K562 (cell line): ENCODE results near the gene ARMCX2. TPM values are rescaled to one million over a fixed set of nuclear protein-coding genes. Genes with fewer than 3 reads are reported as not detected.

Source experiments
- ATAC-seq: fragments of 200-7000 bp; cut with Tn5 transposase; 3 replicates; pipeline ENCODE4 v1.9.1; 2020; ENCODE audit warnings: moderate library complexity
- BruUV-seq: library from RNA; stranded (reverse); fragments of 400-500 nt; replicated peaks from 2 replicates; lab custom pipeline; 2021; lab: Mats Ljungman, UMichigan
- CTCF ChIA-PET: fragments of 300-600 bp; formaldehyde crosslinking; extraction: SDS; loops from one replicate; lab custom pipeline; 2021; ENCODE audit warnings: low intra/inter-chr PET ratio; lab: Yijun Ruan, JAX
- POLR2A ChIA-PET: fragments of 300-600, 350-650 bp; sonication (Branson Sonifier 250); formaldehyde crosslinking; extraction: SDS; loops from one replicate; lab custom pipeline; 2021; ENCODE audit warnings: antibody characterized with exemption, inconsistent platforms; lab: Yijun Ruan, JAX
- DNase-seq, 4 experiments: peaks; one replicate each; pipeline versions ENCODE4 v3.0.0 to v3.0.0-alpha.2; 2011 to 2018; ENCODE audit warnings: low spot score in 3 of 4, mixed read lengths in 3 of 4; ENCODE audit errors: extremely low read depth in 1 of 4
- FAIRE-seq: peaks from 2 replicates; lab custom pipeline; 2011; peaks lifted over from hg19 to GRCh38; lab: Jason Lieb, UNC
- H2AFZ ChIP-seq: 2 replicates; pipeline ENCODE4 v1.6.0; 2011; ENCODE audit warnings: low read depth, low read length, control low read depth, inconsistent platforms
- H3K27ac ChIP-seq: fragments of 200-600 bp; 3 replicates; pipeline ENCODE4 v1.8.0; 2011; ENCODE audit warnings: low read depth, mild to moderate bottlenecking, control low read depth, inconsistent platforms, low read length, moderate library complexity, mixed read lengths; ENCODE audit errors: extremely low read depth
- H3K27me3 ChIP-seq, 2 experiments: fragments of 300-600 bp in 1 of 2; 2 replicates in 1 of 2; 3 replicates in 1 of 2; pipeline versions ENCODE4 v1.6.0 to v1.8.0; 2011; ENCODE audit warnings: inconsistent platforms in 2 of 2, low read length in 2 of 2, mild to moderate bottlenecking in 1 of 2, mixed read lengths in 1 of 2, moderate library complexity in 1 of 2; ENCODE audit not compliant: control insufficient read depth in 2 of 2, insufficient read depth in 2 of 2
- H3K36me3 ChIP-seq: fragments of 300-600 bp; 3 replicates; pipeline ENCODE4 v1.8.0; 2011; ENCODE audit warnings: mild to moderate bottlenecking, low read length, inconsistent platforms; ENCODE audit not compliant: control insufficient read depth, insufficient read depth
- H3K4me1 ChIP-seq, 2 experiments: fragments of 200-600 bp in 1 of 2; replicated peaks in 1 of 2; 2 replicates in 1 of 2; 3 replicates in 1 of 2; pipeline versions ENCODE4 v1.5.1 to v1.8.0; 2011; ENCODE audit warnings: inconsistent platforms in 2 of 2, low read length in 2 of 2, mild to moderate bottlenecking in 1 of 2, mixed read lengths in 1 of 2, moderate library complexity in 1 of 2; ENCODE audit not compliant: control insufficient read depth in 2 of 2, insufficient read depth in 2 of 2
- H3K4me2 ChIP-seq: 2 replicates; pipeline ENCODE4 v1.6.1; 2011; ENCODE audit warnings: low read length, control low read depth, inconsistent platforms, mixed read lengths; ENCODE audit not compliant: insufficient read depth
- H3K4me3 ChIP-seq: fragments of 200-600 bp; sonication (generic), shearing (Covaris generic); 2 replicates; pipeline ENCODE4 v1.5.1; 2016; ENCODE audit warnings: control low read depth, inconsistent platforms
- H3K79me2 ChIP-seq: fragments of 200-600 bp; 3 replicates; pipeline ENCODE4 v1.8.0; 2011; ENCODE audit warnings: low read length, inconsistent platforms; ENCODE audit not compliant: control insufficient read depth, insufficient read depth
- H3K9ac ChIP-seq, 2 experiments: 2 replicates each; pipeline versions ENCODE4 v1.6.0 to v1.6.1; 2011; ENCODE audit warnings: low read depth in 2 of 2, low read length in 2 of 2, control low read depth in 1 of 2, inconsistent platforms in 1 of 2, mild to moderate bottlenecking in 1 of 2, mixed read lengths in 1 of 2; ENCODE audit not compliant: insufficient read depth in 1 of 2
- H3K9me1 ChIP-seq: one replicate; pipeline ENCODE4 v1.6.0; 2011; ENCODE audit warnings: inconsistent platforms, mild to moderate bottlenecking, low read length, moderate library complexity; ENCODE audit not compliant: control insufficient read depth, insufficient read depth
- H3K9me3 ChIP-seq: replicated peaks from 2 replicates; pipeline ENCODE4 v1.5.1; 2011; ENCODE audit warnings: low read depth, low read length, inconsistent platforms; ENCODE audit not compliant: control insufficient read depth, insufficient read depth
- H4K20me1 ChIP-seq: replicated peaks from 2 replicates; pipeline ENCODE4 v1.6.1; 2011; ENCODE audit warnings: low read length, inconsistent platforms, mixed read lengths; ENCODE audit not compliant: control insufficient read depth, insufficient read depth
- ARID3A ChIP-seq: IDR thresholded peaks from 2 replicates; pipeline ENCODE4 v1.6.1; 2012; ENCODE audit warnings: low read depth, low read length, improper control_type of control experiment, borderline replicate concordance
- ATF2 ChIP-seq: sonication (generic); formaldehyde crosslinking; IDR thresholded peaks from 2 replicates; pipeline ENCODE4 v1.8.1; 2022; ENCODE audit warnings: missing genetic modification reagents
- ELK3 ChIP-seq: fragments of 450-650 bp; formaldehyde crosslinking; IDR thresholded peaks from 2 replicates; pipeline ENCODE4 v1.4.0; 2020; ENCODE audit warnings: mild to moderate bottlenecking
- HNRNPL ChIP-seq: fragments of 200-400 bp; formaldehyde crosslinking; IDR thresholded peaks from 2 replicates; pipeline ENCODE4 v1.6.1; 2017; ENCODE audit warnings: low read depth, mild to moderate bottlenecking, low read length
- MXI1 ChIP-seq: IDR thresholded peaks from 2 replicates; pipeline ENCODE4 v1.6.1; 2011; ENCODE audit warnings: low read depth, mild to moderate bottlenecking, improper control_type of control experiment, low read length
- OTX1 ChIP-seq: fragments of 450-650 bp; formaldehyde crosslinking; IDR thresholded peaks from 2 replicates; pipeline ENCODE4 v1.4.0; 2022; ENCODE audit warnings: mild to moderate bottlenecking
- RAD51 ChIP-seq: fragments of 450-650 bp; IDR thresholded peaks from 2 replicates; pipeline ENCODE4 v1.7.1; 2016; ENCODE audit warnings: low read depth, mild to moderate bottlenecking, borderline replicate concordance
- SMC3 ChIP-seq: conservative IDR thresholded peaks from 2 replicates; pipeline ENCODE4 v1.6.1; 2011; ENCODE audit warnings: low read depth, low read length, improper control_type of control experiment; ENCODE audit not compliant: insufficient read depth
- SNAPC5 ChIP-seq: fragments of 250-450 bp; sonication (Bioruptor Pico); IDR thresholded peaks from 2 replicates; pipeline ENCODE4 v1.8.0; 2021; ENCODE audit warnings: moderate library complexity, mild to moderate bottlenecking, inconsistent platforms
- TRIM24 ChIP-seq, 2 experiments: fragments of 450-650 bp; IDR thresholded peaks; 2 replicates each; pipeline ENCODE4 v1.6.1; 2016
- TRIM28 ChIP-seq: fragments of 450-650 bp; IDR thresholded peaks from 2 replicates; pipeline ENCODE4 v1.6.1; 2017
- U2AF1 ChIP-seq: fragments of 200-400 bp; formaldehyde crosslinking; optimal IDR thresholded peaks from 2 replicates; pipeline ENCODE3; 2017; ENCODE audit warnings: mild to moderate bottlenecking, low read depth, low read length, moderate library complexity
- ZBTB12 ChIP-seq: fragments of 250-450 bp; sonication (Bioruptor Pico); IDR thresholded peaks from 2 replicates; pipeline ENCODE4 v1.4.0; 2020
- ZNF174 ChIP-seq: fragments of 250-450 bp; sonication (Bioruptor Pico); IDR thresholded peaks from 2 replicates; pipeline ENCODE4 v1.4.0; 2020; ENCODE audit warnings: mild to moderate bottlenecking
- ZNF408 ChIP-seq: fragments of 250-450 bp; sonication (Bioruptor Pico); IDR thresholded peaks from 2 replicates; pipeline ENCODE4 v1.4.0; 2020; ENCODE audit warnings: low read depth, mild to moderate bottlenecking, moderate library complexity
- WGBS: fragments of 100-300 bp; shearing (Covaris generic); methylation state at CpG from one replicate; pipeline ENCODE4 v1.1.6; 2016; ENCODE audit warnings: low coverage, mixed read lengths; ENCODE audit not compliant: insufficient coverage; ENCODE audit errors: missing lambda C conversion rate; 5-methylcytosine and 5-hydroxymethylcytosine counted together
- in situ Hi-C: fragments of 300-500 bp; cut with MboI; formaldehyde crosslinking; loops from 4 replicates; pipeline ENCODE4 v1.15.0; 2018; ENCODE audit warnings: inconsistent platforms, mixed read lengths
- intact Hi-C: fragments of 100-400 bp; cut with micrococcal nuclease; formaldehyde crosslinking; loops from 2 replicates; pipeline ENCODE4 v1.14.2; 2022
- polyA plus RNA-seq, 8 experiments: library from polyadenylated mRNA; depleted of rRNA in 4 of 8; stranded (reverse) in 5 of 8; unstranded in 3 of 8; fragments of >200 nt; fragmentation: Nextera tagmentation in 2 of 8; fragmentation: Illumina TruSeq in 1 of 8; extraction: Ambion mirVana in 2 of 8; extraction: Trizol in 1 of 8; gene quantifications; 2 replicates each; pipeline versions ENCODE4 v1.2.1 to v1.2.3, GENCODE V29; 2011 to 2014; ENCODE audit warnings: inconsistent platforms in 1 of 8, missing spikeins in 1 of 8
- total RNA-seq, 7 experiments: library from RNA; depleted of rRNA in 6 of 7; stranded (reverse); fragments of >200 nt in 6 of 7; fragmentation: Illumina TruSeq in 2 of 7; extraction: Trizol in 2 of 7; gene quantifications; 2 replicates each; pipeline versions ENCODE4 v1.2.1 to v1.2.3, GENCODE V29; 2011 to 2021; ENCODE audit warnings: low replicate concordance in 1 of 7

Gene ARMCX2
- total and polyA plus RNA-seq, 9 of the 15 experiments (the other 6 are each of a cell fraction or from before 2014, with no cell fraction given), result 0.03 to 0.16 TPM; not detected in 7

GRCh38 chrX:101676571-101676970, 16.9 kb upstream of the ARMCX2 start:
- whole genome bisulfite sequencing, result 0% methylated on average over 1 of the region's 3 CpGs
- no peaks in the 10 kb centered on the region for H3K4me1 ChIP-seq
- no peak for FAIRE-seq

More at GRCh38 chrX:101676571-101676970, 16.9 kb upstream of the ARMCX2 start:
- Histone ChIP-seq H3K4me2 (no peak overlapping the region), H3K79me2 (no peaks in the 10 kb centered on the region), H3K4me3 (no peak overlapping the region)
- no TSS peak for BruUV-seq
- CTCF ChIA-PET, result no interaction called here
- TF ChIP-seq ZNF408 (CRISPR knock-in tag) (no peak), HNRNPL (no peak), ARID3A (no peak), SMC3 (no peak), ELK3 (CRISPR knock-in tag) (no peak), U2AF1 (no peak), ATF2 (CRISPR knock-in tag) (no peak), SNAPC5 (no peak), ZBTB12 (CRISPR knock-in tag) (no peak), TRIM28 (no peak), RAD51 (no peak), OTX1 (CRISPR knock-in tag) (no peak), ZNF174 (no peak), TRIM24 (IDR thresholded peaks at IDR 0.05) (no peak), MXI1 (no peak)
- TF ChIP-seq, all 486 proteins: peak for 0
- Histone ChIP-seq H3K9me1 (no peaks in the 10 kb centered on the region), H3K36me3 (no peaks in the 10 kb centered on the region), H3K27ac (no peak overlapping the region), H3K9ac (no peak overlapping the region), H4K20me1 (no peaks in the 10 kb centered on the region), H3K27me3 (no peaks in the 10 kb centered on the region), H2AFZ (no peak overlapping the region), H3K9me3 (no peaks in the 10 kb centered on the region)
- no peak for DNase-seq
- in situ Hi-C loops (no loop called here), intact Hi-C loops (no loop called here)
- no peak for ATAC-seq
- POLR2A ChIA-PET, result no interaction called here
